ENCODE measurements around the gene ANKRD11.
"Not testable (repeated sequence)": the region's sequence is repeated elsewhere in the genome, so short reads cannot be mapped to it uniquely, and the experiment has no call there.

- TF ChIP-seq POLR2A, CTCF (IDR thresholded peaks at IDR 0.05): not testable (repeated sequence)
Measured at GRCh38 chr16:89329830-89330176, 160.6 kb downstream of the ANKRD11 start.
